Testis (tissue), 2 donors: Measurements from ENCODE around the gene CDH22.

Experiments used
- CTCF ChIP-seq, 3 experiments: fragments of 450-650 bp in 2 of 3; fragments of 200-600 bp in 1 of 3; sonication (generic) in 1 of 3; IDR thresholded peaks; one replicate each; pipeline ENCODE4 v1.5.1; 2016 to 2019; ENCODE audit warnings: antibody characterized with exemption in 3 of 3, mild to moderate bottlenecking in 2 of 3, moderate library complexity in 1 of 3
- POLR2A ChIP-seq: fragments of 450-650 bp; IDR thresholded peaks from one replicate; pipeline ENCODE4 v1.6.1; 2017; ENCODE audit warnings: antibody characterized with exemption, mild to moderate bottlenecking, moderate library complexity

GRCh38 chr20:46243707-46244628 is 64.3 kb downstream of the CDH22 start:
- TF ChIP-seq CTCF (IDR thresholded peaks at IDR 0.05) (no peak), POLR2A (no peak)
